IPS DF 19.7 (cell line): Measurements from ENCODE around the gene GPR75.
"Not testable (repeated sequence)": the region's sequence is repeated elsewhere in the genome, so short reads cannot be mapped to it uniquely, and the experiment has no call there.

Source experiments
- DNase-seq: peaks from one replicate; pipeline ENCODE4 v3.0.0-alpha.2; 2013; ENCODE audit warnings: low read depth, low spot score

GPR75 gene

DNA sequence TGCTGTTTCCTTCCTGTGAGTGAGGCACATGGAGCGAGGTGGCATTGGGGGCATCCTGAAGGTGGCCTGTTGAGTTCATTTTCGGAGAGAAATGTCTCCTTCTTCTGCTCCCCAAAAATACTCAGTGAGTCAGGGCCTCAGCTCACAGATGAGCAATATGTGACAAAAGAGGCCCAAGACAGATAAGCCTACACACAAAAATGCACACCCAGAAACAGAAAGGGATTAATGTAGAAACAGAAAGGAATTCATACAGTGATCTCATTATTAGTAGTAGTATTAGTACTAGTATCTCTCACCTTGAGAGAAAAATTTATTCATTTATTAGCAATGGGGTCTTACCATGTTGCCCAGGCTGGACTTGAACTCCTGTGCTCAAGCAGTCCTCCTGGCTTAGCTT lies 5.1 kb downstream of the GPR75 start:
- no peak for DNase-seq

DNA sequence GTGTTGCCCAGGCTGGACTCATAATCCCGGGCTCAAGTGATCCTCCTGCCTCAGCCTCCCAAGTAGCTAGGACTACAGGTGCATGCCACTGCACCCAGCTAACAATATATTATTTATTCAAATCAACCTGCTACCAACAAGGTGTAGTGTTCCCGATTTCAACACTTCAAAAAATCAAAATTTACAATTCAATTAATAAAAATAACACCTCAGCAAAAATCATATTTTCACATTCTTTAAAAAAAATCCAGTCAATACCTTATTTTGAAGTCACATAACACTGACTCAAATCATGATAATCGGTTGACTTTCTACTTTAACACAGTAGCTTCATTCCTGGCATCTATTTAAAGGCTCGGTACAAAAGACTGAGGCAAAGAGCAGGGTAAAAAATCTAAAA lies 7.2 kb downstream of the GPR75 start:
- DNase-seq: no peak

DNA sequence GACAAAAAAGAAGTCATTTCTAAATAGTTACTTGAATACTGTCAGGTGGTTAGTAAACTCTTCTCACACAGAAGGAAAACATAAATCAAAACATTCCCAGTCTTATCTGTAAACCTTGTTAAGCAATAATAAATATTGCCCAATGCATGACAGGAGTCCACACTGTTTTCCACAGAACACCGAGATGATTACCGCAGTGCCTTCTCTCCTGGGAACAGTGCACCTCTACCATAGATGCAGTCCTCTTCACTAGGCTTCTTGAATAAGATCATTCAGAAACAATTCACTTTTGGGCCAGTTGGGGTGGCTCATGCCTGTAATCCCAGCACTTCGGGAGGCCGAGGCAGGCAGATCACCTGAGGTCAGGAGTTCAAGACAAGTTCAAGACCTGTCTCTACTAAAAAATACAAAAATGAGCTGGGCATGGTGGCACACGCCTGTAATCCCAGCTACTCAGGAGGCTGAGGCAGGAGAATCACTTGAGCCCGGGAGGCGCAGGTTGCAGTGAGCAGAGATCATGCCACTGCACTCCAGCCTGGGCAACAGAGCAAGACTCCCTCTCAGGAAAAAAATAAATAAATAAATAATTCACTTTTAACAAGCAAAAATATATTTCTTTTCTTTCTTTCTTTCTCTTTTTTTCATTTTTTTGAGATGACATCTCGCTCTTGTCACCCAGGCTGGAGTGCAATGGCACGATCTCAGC lies 8.6 kb downstream of the GPR75 start:
- not testable (repeated sequence) for DNase-seq

DNA sequence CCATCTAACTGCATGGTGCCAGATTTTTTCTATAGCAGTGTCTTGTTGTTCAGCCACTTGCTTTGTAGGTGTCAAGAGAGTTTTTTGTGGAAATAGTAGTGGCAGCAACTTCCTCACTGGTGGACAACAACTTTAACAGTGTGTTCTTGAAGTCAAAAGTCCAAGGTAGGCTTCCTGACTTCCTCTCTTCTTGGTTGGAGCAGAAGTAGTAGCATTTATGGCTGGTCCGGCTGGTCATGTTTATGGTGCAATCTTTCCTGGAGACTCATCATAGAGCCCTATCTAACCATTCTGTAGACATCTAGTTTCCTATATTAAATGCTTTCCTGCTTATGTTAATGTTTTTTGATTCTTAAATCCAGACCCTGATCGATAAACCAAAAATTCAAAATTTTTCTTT lies 11.7 kb downstream of the GPR75 start:
- no peak for DNase-seq

DNA sequence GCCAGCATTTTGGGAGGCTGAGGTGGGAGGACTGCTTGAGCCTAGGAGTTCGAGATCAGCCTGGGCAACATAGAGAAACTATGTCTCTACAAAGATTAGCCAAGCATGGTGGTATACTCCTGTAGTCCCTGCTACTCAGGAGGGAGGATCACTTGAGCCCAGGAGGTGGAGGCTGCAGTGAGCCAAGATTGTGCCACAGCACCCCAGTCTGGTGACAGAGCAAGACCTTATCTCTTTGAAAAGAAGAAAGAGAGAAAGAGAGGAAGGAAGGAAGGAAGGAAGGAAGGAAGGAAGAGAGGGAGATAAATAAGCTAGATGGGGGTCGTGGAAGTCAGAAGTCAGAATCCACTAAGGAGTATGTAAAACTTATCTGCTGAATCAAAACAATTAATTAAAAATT lies 16.2 kb downstream of the GPR75 start:
- no peak for DNase-seq

DNA sequence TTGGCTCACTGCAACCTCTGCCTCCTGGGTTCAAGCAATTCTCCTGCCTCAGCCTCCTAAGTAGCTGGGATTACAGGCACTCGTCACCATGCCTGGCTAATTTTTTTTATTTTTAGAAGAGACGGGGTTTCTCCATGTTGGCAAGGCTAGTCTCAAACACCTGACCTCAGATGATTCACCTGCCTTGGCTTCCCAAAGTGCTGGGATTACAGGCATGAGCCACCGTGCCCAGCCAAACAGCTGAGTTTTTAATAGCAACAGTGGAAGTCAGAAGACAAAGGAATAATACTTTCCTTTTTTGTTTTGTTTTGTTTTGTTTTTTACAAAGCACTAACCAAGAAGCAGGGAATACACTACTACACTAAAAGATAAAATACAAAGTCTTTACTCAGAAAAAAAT lies 16.9 kb downstream of the GPR75 start:
- DNase-seq: no peak

DNA sequence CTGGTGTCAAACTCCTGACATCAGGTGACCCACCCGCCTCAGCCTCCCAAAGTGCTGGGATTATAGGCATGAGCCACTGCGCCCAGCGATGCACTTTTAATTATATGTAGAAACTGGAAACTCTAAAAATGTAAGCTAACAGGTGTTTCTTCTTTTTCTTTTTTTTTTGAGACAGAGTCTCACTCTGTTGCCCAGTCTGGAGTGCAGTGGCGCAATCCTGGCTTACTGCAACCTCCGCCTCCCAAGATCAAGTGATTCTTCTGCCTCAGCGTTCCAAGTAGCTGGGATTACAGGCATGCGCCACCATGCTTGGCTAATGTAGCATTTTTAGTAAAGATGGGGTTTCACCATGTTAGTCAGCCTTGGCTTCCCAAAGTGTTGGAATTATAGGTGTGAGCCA lies 18.1 kb downstream of the GPR75 start:
- not testable (repeated sequence) for DNase-seq

DNA sequence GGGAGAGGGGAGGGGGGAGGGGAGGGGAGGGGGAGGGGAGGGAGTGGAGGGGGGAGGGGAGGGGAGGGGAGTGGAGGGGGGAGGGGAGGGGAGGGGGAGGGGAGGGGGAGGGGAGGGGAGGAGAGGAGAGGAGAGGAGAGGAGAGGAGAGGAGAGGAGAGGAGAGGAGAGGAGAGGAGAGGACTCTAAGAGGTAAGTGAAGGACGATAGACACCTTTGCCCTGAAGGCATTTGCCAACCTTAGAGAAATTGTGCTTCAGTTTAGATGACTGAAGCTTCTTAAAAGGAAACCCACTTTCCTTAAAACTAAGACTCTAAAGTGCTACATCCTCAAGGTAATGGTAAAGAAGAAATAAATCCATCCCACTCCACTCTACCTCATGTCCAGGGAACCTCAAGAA lies 19.2 kb downstream of the GPR75 start:
- DNase-seq: no peak

DNA sequence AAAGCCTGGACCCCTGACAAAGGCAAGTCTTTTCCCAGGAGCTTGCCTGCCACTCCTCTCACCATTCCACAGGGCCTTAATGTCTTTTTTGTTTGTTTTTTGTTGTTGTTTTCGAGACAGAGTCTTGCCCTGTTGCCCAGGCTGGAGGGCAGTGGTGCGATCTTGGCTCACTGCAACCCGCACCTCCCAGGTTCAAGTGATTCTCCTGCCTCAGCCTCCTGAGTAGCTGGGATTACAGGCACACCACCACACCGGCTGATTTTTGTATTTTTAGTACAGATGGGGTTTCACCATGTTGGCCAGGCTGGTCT lies 29.8 kb downstream of the GPR75 start:
- not testable (repeated sequence) for DNase-seq

DNA sequence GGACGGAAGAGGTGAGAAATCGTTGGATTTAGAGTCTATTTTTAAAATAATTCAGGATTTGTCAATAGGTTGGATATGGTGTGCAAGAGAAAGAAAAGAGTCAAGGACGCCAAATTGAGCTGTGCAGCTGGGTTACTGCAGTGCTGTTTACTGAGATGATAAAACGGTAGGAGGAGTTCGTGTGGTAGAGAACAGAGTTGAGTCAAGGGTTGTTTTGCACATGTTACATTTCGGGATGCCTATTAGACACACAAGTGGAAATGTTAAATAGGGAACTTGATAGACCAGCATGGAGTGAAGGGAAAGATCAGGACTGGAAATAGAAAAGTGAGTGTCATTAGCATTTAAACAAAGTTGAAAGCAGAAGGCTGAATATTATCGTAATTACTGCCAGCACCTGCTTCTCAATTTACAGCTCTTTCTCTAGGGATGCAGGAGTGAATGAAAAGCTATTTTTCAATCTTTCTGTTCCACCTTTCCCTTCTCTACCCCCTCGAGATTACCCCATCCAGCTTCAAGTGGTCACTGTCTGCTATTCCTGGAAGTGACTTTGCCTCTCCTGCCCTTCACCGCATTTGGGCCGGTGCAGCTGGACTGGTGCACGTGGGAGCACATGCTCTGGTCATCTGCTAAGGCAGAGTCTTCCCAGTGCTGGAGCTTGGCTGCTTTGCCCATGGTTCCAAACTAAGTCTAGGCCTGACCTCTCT lies 30.3 kb downstream of the GPR75 start:
- DNase-seq: no peak

DNA sequence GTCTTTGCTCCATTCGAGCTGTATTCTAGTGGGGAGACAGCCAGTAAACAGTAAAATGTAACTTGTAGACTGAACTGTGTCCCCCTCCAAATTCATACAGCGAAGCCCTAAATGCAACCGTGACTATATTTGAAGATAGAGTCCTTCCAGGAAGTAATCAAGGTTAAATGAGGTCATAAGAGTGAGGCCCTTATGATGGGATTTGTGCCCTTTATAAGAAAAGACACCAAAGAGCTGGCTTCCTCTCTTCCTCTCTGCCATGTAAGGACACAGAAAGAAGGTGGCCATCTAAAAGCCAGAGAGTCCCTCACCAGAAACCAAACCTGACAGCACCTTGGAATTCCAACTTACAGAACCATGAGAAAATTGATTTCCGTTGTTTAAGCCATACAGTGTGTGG lies 31.4 kb downstream of the GPR75 start:
- no peak for DNase-seq

DNA sequence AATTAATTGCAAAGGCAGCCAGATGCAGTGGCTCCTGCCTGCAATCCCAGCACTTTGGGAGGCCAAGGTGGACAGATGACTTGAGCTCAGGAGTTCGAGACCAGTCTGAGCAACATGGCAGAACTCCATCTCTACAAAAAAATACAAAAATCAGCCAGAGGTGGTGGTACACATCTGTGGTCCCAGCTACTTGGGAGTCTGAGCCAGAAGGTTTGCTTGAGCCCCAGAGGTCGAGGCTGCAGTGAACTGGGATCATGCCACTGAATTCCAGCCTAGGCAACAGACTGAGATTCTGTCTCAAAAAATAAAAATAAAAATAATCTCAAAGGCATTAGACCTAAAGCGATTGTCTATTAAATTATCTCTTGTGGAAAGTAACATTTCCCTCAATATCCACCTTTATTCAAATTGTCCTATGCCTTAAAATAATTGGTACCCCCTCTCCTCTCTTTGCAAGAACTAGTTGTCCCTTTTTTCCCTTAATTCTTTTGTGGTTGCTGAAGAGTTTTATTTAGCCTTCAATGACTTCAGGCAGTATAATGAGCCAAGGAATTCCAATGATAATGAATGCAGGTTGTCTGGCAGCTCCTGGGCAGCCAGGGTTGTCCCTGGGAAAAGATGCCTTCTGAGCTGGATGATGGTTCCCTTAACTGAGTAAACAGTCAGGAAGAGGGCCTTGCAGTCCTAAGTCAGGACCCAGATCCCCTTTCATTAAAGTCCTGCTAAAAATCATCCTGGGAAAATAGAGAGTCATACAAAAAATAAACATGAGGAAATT lies 32.2 kb downstream of the GPR75 start:
- peak; percentile 7 for DNase-seq

DNA sequence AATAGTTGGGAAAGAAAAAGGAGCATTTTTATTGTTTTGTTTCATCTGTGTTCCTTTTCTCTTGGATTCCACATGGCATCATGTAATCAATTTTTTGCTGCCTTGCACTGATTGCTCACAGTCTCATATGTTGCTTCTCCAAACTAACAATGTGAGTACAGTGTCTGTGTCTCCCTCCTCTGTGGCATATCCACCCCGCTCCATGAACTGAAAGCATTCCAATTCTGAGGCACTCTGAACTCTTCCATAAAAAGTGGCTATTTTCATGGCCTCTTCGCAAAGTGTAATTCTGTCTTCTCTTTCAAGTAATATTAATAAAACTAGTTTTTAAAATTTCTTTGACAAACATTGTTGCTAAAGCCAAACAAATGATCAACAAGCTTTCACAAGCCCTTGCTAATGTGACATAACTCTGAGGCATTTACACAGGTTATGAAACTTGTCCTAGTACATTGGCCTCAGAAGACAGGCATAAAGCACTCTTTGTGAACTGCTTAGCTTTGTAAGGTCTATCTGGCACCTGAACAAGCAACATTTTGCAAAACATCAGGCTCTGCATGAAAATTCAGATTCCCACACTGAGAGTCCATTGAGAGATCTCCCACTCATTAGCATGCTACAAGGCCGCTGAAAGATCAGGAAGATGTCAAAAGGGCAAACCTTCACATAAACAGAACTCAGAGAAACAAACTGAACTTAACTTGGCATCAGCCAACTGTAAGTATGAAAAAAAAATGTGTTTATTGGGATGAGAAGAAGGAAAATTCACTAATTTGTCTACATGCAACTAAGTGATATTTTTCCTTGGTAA lies 33.0 kb downstream of the GPR75 start:
- DNase-seq: no peak

DNA sequence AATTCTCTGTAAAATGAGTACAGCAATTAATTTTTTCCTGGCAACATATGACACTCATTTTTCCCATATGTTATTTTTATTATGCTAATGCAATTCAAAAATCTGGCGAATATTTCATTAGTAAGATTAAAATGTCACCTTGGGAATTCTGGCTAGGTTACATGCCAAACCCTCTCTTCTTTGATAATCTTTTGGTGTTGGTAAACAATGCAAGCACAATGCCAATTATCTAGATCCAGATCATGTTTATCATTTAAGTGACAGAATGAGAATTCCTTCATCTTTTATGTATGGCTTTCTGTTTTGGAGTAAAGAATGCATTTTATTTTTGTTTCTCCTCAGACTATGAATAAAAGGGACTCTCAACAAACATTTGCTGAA lies 33.7 kb downstream of the GPR75 start:
- DNase-seq: no peak

DNA sequence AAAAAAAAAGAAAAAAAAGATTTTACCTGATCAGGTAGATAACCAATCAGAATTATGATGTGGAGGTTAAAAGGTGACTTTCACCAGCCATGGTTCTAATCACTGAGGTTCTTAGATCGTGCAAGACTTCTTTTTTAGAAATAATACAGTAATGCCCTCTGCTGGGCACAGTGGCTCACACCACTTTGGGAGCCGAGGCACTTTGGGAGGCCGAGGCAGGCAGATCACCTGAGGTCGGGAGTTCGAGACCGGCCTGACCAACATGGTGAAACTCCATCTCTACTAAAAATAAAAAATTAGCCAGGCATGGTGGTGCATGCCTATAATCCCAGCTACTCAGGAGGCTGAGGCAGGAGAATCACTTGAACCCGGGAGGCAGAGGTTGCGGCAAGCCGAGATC lies 36.1 kb downstream of the GPR75 start:
- DNase-seq: not testable (repeated sequence)

DNA sequence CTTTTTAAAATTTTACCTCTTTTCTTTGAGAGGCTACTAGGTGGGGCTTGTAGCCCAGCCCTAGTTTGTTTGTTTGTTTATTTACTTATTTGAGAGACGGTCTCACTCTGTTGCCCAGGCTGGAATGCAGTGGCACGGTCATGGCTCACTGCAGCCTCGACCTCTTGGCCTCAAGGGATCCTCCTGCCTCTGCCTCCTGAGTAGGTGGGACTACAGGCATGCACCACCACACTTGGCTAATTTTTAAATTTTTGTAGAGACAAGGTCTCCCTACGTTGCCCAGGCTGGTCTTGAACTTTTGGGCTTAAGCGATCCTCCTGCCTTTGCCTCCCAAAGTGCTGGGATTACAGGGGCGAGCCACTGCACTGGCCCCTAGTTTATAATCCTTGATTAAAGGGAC lies 38.0 kb downstream of the GPR75 start:
- no peak for DNase-seq

DNA sequence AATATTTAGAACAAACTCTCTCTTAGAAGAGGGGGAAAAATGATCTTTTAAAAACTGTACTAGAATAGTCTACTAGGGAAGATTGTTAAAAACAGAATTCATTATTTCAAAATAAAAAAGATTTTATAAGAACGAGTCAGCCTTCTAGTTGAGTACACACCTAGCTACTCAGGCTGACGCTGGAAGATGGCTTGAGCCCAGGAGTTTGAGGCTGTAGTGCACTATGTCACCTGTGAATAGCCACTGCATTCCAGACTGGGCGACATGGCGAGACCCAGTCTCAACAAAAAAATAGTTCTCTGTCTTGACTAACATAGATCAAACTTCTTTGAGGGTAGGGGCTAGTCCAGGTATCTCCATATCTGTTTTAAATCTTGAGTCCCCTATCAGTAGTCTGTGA lies 39.1 kb downstream of the GPR75 start:
- DNase-seq: no peak

DNA sequence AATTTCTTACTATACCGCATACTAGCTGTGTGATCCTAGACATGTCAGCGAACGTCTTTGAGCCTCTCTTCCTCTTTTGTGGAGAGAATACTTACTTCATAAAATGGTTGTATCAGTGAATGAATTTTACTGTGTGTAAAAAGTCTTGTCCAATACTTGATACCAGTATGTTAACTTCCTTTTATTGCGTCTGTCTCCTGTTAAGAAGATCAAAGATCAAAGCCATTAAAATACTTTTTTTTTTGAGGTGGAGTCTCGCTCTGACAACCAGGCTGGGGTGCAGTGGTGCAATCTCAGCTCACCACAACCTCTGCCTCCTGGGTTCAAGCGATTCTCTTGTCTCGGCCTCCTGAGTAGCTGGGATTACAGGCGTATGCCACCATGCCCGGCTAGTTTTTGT lies 39.7 kb downstream of the GPR75 start:
- no peak for DNase-seq

DNA sequence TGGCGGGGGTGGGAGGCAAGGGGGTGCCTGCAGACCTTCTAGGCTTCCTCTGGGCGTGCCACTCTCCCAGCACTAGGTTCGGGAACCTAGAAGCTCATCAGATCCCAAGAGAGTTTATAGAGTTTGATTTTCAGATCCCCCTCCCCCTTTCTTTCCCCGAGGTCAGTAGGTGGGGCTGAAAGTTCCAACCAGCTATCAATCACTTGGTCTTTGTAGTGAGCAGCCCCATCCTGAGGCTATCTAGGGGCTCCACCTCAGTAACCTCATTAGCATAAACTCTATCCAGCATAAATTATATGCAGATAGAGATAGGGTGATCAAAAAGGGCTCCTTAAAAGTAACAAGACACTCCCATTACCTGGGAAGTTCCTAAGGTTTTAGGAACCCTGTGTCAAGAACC lies 40.1 kb downstream of the GPR75 start:
- no peak for DNase-seq

DNA sequence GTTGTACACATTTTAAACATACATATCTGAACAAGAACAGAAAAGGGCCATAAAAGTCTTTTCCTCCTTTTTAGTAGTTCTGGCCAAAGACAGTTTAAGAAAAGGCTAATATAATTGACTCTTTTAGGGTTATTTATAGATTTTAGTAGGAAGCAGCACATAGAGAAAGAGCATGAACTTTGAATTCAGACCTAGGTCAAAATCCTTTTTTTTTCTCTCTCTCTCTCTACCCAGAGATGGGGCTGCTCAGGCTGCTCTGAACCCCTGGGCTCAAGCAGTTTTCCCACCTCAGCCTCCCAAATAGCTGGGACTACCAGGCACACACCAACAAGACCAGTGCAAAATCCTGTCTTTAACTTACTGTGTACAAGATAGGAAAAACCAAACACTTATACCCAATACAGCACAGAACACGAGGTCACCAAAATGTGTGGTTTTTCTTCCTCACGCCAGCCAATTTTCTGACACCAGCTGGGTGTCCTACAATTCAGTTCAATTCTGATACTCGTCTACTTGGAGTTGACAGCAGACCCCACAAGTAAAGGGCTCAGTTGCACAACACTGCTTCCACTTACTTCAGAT lies 40.8 kb downstream of the GPR75 start:
- DNase-seq: no peak

DNA sequence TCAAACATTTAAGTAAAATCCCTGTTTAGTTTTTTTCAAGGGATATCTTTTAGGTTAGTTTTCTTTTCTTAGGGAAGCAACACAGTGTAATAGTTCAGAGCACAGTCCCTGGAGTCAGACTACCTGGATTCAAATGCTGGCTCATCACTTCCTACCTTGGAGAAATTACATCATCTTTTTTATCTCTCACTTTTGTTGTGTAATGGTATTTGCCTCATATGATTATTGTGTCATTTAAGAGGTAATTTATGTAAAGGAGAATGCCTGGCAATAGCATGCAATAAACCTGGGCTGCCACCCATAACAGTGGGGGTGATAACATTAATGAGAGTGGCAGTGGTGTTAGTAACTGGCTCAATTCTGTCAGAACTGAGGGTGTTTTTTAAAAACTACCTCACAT lies 46.6 kb downstream of the GPR75 start:
- no peak for DNase-seq

DNA sequence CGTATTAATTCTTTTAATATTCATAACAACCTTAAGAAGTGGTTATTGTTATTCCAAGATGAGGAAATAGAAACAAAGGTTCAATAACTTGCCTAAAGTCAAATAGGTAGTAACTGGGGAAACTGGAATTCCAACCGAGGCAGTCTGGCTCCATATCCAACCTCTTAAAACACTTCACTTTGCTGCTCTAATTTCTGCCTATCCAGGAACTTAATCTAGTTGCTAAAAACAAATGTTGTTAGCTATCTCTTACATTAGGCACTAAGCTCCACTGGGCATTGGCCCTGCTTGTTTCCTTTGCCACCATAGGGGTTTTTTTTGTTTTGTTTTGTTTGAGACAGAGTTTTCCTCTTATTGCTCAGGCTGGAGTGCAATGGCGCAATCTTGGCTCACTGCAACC lies 48.2 kb downstream of the GPR75 start:
- no peak for DNase-seq
